GM18951 (cell line): ENCODE data around the gene CD109.
A peak's percentile ranks its signal among the peaks of the same experiment; 100 is the strongest.

Experiments
- POLR2A ChIP-seq: IDR thresholded peaks from 4 replicates; pipeline ENCODE4 v1.6.1; 2011; ENCODE audit warnings: mild to moderate bottlenecking; ENCODE audit not compliant: insufficient read length, insufficient read depth; ENCODE audit errors: extremely low read depth
- in situ Hi-C: fragments of 300-500 bp; cut with MboI; formaldehyde crosslinking; loops from one replicate; pipeline ENCODE4 v1.12.0; 2022; ENCODE audit warnings: low sequenced_read_pairs, mixed read lengths, inconsistent platforms; ENCODE audit not compliant: unreplicated experiment

Gene CD109

DNA sequence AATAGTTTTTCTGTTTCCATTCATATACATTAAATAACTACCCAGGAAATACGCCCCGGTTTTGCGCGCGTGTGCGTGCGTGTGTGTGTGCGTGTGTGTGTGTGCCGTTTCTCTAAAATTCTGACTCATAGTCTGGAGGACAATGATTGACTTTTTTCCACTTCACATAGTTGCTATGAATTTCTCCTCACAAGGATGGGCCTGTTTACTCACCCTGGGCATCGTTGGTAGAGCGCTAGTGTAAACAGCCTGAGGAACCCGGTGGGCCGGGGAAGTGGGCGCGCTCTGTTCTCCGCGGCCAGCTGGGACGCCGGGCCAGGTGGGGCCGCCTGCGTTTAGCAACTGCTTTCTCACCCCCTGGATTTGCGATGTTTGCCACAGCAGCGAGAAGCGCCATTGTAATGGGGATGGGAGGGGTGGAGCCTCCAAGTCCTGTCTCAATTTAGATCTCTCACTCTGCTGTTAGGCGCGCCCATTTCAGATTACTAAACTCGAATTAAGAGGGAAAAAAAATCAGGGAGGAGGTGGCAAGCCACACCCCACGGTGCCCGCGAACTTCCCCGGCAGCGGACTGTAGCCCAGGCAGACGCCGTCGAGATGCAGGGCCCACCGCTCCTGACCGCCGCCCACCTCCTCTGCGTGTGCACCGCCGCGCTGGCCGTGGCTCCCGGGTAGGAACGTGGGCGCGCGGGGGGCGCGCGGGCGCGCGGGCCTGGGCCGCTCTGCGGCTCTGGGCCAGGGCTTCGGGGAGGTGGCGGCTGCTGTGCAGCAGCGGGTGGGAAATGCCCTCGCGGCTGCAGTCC, at the start of gene CD109:
Gene CD109, plus strand, starts transcription at position 585 of the 803 bp plus-strand sequence. Its CDS starts 13 bp downstream, at position 598.
- in situ Hi-C loops: no loop called here
- peak; percentile 54 for TF ChIP-seq POLR2A

DNA sequence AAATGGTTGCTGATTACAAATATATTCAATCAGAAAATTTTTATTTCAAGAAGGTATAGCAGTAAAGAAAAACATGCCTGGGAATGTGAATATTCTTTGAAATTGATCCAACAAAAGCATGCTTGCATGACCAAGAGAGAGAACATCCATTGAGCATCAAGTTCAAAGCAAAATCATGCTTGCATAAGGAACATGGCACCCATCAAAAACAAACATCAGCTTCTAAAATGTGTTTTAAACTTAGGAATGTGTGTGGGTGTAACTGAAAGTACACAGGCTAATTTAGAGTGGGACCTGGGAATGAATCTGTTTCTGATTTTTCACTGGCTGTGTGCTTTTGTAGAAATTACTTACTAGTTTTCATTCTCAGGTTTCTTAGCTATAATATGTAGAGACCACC, 47.8 kb upstream of the CD109 start:
- TF ChIP-seq POLR2A: no peak
- in situ Hi-C loops: no loop called here

GRCh38 chr6:73649783-73650182, 46.2 kb upstream of the CD109 start:
- in situ Hi-C loops: no loop called here
- TF ChIP-seq POLR2A: no peak

DNA sequence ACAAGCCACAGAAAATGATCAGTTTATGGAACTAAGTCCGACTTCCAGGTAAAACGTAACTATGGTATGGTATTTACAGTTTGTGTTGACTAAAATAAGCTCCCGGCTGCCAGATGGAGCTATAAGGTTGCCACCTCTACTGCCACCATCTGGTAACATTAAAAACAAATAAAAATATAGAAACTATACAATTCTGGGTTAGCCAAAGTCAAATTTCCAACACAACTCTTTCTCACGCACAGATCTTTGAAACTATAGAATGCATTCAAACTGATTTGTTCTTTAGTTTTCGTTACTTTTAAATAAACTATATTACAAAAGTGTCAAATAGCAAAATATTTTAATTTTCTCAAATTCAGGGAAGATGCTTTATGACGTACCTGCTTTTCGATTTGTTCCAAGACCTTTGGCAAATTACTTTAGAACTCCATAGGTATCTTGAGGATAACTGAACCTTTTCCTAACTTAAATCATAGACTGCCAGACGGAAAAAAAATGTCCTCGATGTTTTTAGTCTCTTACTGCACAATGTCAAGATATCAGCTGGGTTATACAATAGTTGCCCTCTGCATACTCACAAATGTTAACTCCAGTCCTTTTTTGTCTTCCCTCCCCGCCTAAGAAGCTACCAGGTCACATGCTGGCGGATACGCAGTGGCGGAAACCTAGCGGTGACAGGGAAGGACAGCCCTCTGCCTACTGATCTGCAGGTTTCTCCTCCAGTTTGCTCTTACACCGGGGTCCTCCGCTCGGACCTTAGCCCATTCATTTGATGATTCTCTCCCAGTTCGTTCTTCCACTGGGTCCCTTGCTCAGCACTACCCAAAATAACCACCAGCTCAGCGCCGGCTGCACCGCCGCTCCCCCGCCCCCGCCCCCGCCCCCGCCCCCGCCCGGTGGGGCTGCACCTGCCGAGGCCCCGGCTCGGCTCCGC, 43.1 kb upstream of the CD109 start:
- in situ Hi-C loops: no loop called here
- TF ChIP-seq POLR2A: no peak

DNA sequence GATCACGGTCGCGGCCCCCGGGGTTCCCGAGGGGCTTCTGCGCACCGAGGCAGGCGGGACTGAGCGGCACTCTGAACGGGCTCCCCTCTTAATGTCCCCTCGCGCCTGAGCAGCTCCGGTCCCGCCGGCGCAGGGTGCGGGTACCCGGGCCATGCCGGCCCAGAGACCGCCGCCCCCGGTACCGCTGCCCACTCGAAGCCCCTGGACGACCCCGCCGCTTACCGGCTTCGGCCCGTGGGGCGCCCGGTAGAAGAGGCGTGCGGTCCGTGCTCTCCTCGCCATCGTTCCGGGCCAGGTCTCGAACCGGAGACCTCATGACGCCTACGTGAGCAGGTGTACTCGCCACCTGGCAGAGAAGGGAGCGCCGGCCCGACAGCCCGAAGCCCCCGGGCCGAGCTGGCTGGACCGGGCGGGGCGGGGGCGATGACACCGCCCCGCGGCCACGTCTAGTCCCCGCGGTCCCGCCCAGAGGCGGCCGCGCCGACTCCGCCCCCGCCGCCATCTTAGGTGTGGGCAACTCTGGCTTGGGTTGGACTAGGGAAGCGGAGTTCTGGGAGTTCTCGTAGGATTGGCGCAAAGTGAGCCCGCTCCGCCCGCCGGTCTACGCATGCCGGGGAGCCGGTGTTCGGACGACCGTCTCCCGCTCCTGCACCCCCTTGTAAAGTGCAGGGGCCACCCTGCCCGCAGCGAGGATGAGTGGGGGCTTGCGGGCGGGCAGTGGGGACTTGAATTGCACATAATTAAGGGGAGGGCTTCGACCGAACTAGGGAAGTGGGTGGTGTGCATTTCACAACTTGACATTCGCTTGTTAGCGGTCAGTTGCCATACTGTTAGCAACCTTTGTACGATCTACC, 42.2 kb upstream of the CD109 start, which contains the start of gene SLC17A5:
Gene SLC17A5, minus strand, starts transcription at position 422 of the 854 bp plus-strand sequence. Its CDS starts 106 bp downstream, at position 316.
- TF ChIP-seq POLR2A: peak; percentile 84

GRCh38 chr6:73655341-73655917, 40.6 kb upstream of the CD109 start:
- no peak for TF ChIP-seq POLR2A
- in situ Hi-C loops: no loop called here

More for the DNA sequence above, 42.2 kb upstream of the CD109 start, which contains the start of gene SLC17A5:
- in situ Hi-C loops: no loop called here

GRCh38 chr6:73656531-73657145, 39.4 kb upstream of the CD109 start:
- in situ Hi-C loops: no loop called here
- no peak for TF ChIP-seq POLR2A

DNA sequence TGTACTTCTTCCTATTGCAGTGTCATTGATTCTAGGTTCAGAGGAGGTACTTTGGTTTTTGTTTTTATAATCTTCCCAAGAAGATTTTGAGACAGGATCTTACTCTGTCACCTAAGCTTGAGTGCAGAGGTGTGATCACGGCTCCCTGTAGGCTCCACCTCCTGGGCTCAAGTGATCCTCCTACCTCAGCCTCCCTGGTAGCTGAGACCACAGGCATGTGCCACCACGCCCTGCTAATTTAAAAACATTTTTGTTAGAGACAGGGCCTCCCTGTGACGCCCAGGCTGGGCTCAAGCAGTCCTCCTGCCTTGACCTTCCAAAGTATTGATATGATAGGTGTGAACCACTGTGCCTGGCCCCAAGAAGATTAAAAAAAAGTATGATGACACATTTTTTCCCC, 38.8 kb upstream of the CD109 start:
- in situ Hi-C loops: no loop called here
- no peak for TF ChIP-seq POLR2A

- in situ Hi-C loops: no loop called here
- TF ChIP-seq POLR2A: no peak
Measured at GRCh38 chr6:73664701-73665100, 31.3 kb upstream of the CD109 start.

- in situ Hi-C loops: no loop called here
- no peak for TF ChIP-seq POLR2A
Measured at GRCh38 chr6:73665686-73666319, 30.2 kb upstream of the CD109 start.

- in situ Hi-C loops: no loop called here
- no peak for TF ChIP-seq POLR2A
Measured at GRCh38 chr6:73666393-73666792, 29.6 kb upstream of the CD109 start.
